NCI-H146 treated with DMSO at 0.1 percent for 48 hours (cell line): ENCODE measurements around the gene PRR36.

Experiments
- DNase-seq: peaks from one replicate; lab custom pipeline; 2025; ENCODE audit not compliant: unreplicated experiment; lab: John Stamatoyannopoulos, UW

Gene PRR36

DNA sequence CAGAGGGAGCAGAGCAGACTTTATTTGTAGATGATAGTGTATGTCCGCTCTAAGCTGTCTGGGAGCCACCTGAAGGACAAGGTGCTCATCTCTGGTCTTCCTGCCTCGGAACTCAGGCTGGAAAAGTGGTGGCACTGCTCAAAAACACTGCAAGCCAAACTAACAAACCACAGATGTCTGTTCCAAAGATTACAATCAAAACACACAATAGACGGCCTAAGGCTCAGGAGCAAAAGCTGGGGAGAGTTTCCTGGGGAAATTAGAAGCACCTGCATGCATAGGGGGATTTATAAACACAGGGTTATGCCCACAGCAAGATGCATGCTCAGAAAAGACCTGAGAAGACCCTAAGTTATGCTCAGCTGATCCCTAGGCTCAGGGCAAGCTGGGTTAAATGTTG, 53.6 kb downstream of the PRR36 start:
- DNase-seq: no peak

DNA sequence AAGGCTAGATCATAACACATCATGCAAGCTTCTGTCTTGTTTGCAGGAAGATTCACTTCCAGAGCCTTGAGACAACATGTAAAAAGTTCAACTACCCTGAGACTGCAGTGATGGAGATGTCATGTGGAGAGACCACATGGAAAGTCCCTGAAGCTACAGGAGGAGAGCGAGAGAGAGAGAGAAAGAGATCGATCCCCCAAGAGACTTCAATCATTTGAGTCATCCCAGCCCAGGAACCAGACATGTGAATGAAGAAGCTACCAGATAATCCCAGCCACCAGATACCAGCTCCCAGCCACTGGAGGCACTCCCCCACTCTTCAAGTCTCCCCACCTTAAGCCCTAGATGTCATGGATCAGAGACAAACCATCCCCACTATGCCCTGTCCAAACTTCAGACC, 54.9 kb downstream of the PRR36 start:
- no peak for DNase-seq

DNA sequence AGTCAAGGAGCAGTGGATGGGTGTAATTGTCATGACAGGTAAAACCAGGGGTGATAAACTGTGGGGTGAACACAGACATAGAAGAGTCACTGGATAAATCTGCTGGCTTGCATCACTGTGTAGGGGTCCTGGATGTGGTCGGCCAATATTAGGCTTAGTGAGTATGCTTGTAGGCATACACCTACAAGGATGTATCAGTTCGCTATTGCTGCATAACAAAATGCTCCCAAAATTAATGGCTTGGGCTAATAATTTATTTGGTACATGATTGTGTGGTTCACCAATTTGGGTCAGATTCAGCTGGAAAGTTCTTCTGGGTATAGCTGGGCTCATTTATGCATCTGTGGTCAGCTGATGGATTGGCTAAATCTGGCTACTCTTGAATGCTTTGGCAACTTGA, 55.4 kb downstream of the PRR36 start:
- no peak for DNase-seq
